Lower leg skin (tissue), 4 donors: ENCODE results near the gene PIP5KL1. TPM values are rescaled to one million over a fixed set of nuclear protein-coding genes. Genes with fewer than 3 reads are reported as not detected.

Experiments used
- DNase-seq, 2 donors: peaks; one replicate each; pipeline ENCODE4 v3.0.0-alpha.2; 2019; ENCODE audit warnings: low spot score in 2 of 2
- H3K4me3 ChIP-seq: fragments of 200-600 bp; sonication (generic); 2 replicates; pipeline ENCODE4 v1.5.1; 2017; ENCODE audit warnings: mild to moderate bottlenecking, low read depth; ENCODE audit not compliant: poor library complexity, severe bottlenecking
- CTCF ChIP-seq, 3 donors: fragments of 450-650 bp; IDR thresholded peaks; one replicate each; pipeline ENCODE4 v1.5.1; 2016; ENCODE audit warnings: antibody characterized with exemption in 3 of 3, mild to moderate bottlenecking in 3 of 3, moderate library complexity in 2 of 3
- POLR2A ChIP-seq, 2 donors: fragments of 450-650 bp; IDR thresholded peaks; one replicate each; pipeline ENCODE4 v1.6.1; 2016 to 2017; ENCODE audit warnings: antibody characterized with exemption in 2 of 2, mild to moderate bottlenecking in 1 of 2, moderate library complexity in 1 of 2
- WGBS, 2 donors: methylation state at CpG; one replicate each; pipeline ENCODE4 v1.1.5; 2018; 5-methylcytosine and 5-hydroxymethylcytosine counted together
- intact Hi-C: fragments of 100-400 bp; cut with DNase I; formaldehyde crosslinking; loops from one replicate; pipeline ENCODE4 v1.15.0; 2023; ENCODE audit warnings: low total_unique reads
- total RNA-seq, 4 donors: library from RNA; depleted of rRNA; stranded (reverse); fragments of >200 nt; gene quantifications; one replicate each; pipeline ENCODE4 v1.1.0, GENCODE V29; 2016

The PIP5KL1 gene
- total RNA-seq, 4 donors from 2014 or later, result 4.1 to 11.3 (median 8.4) TPM

GRCh38 chr9:127974001-127974768 is 43.6 kb upstream of the PIP5KL1 start:
- DNase-seq, result no peak
- H3K4me3 ChIP-seq, result no peak overlapping the region
- intact Hi-C loops, result no loop called here
- TF ChIP-seq CTCF (IDR thresholded peaks at IDR 0.05) (no peak), POLR2A (IDR thresholded peaks at IDR 0.05) (no peak)
- WGBS, 2 donors, result 65 to 66% methylated on average over 12 of the region's 12 CpGs

- H3K4me3 ChIP-seq, result no peak overlapping the region
- DNase-seq, result no peak
- WGBS, 2 donors, result 54 to 67% methylated on average over 8 to 15 of the region's 17 CpGs
- intact Hi-C loops, result no loop called here
- no peak for TF ChIP-seq POLR2A (IDR thresholded peaks at IDR 0.05)
- no peak for TF ChIP-seq CTCF (IDR thresholded peaks at IDR 0.05)
Measured at GRCh38 chr9:127973169-127974000, 42.8 kb upstream of the PIP5KL1 start.

DNA sequence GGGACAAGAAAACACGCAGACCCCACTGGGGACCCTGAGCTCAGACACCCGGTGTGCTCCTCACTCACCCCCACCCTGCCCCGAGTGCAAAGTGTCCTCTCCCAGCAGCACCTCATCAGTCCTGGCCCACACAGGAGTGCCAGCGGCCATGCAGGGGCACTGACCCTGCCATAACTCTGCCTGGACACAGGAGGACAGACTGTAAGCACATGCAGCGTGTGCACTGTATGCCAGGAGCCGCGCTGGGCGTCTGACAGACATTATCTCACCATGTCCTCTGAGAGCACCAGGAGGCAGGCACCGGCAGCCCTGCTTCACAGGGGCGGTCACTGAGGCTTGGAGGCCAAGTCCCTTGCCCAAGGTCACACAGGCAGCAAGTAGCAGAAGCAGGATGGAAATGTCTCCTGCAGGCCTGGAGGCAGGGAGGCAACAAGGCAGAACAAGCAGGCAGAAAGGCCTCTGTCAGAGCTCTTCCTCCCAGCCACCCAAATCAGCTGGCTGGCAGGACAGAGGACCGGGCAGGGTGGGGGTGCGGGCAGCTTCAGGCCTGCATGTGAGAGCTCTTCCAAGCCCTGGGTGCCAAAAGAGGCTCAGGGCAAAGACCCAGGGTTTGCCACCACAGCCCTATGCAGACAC is 41.8 kb upstream of the PIP5KL1 start:
- intact Hi-C loops, result no loop called here
- WGBS, 2 donors, result 21 to 27% methylated on average over 2 to 10 of the region's 12 CpGs
- TF ChIP-seq CTCF (IDR thresholded peaks at IDR 0.05) (no peak), POLR2A (IDR thresholded peaks at IDR 0.05) (no peak)
- no peak overlapping the region for H3K4me3 ChIP-seq
- no peak for DNase-seq

GRCh38 chr9:127971357-127972235 is 41.0 kb upstream of the PIP5KL1 start:
- TF ChIP-seq CTCF (IDR thresholded peaks at IDR 0.05) (no peak), POLR2A (IDR thresholded peaks at IDR 0.05) (no peak)
- no peak for DNase-seq
- intact Hi-C loops, result no loop called here
- H3K4me3 ChIP-seq, result no peak overlapping the region
- 28 to 48% methylated on average over 18 to 20 of the region's 20 CpGs for WGBS, 2 donors
